Nephron progenitor cell (in vitro differentiated cells): ENCODE results near the gene RPL9.
A peak's percentile ranks its signal among the peaks of the same experiment; 100 is the strongest.

Experiments used
- DNase-seq: peaks from one replicate; pipeline ENCODE4 v3.0.0; 2021
- H3K27ac Mint-ChIP-seq: 2 replicates; pipeline ENCODE4 v1.8.0; 2021; ENCODE audit warnings: mild to moderate bottlenecking, moderate library complexity, mixed read lengths
- H3K27me3 Mint-ChIP-seq: 2 replicates; pipeline ENCODE4 v1.8.0; 2021; ENCODE audit warnings: mild to moderate bottlenecking, low read depth, mixed read lengths; ENCODE audit not compliant: poor library complexity
- H3K36me3 Mint-ChIP-seq: 2 replicates; pipeline ENCODE4 v1.8.0; 2021; ENCODE audit warnings: low read depth, mixed read lengths
- H3K4me1 Mint-ChIP-seq: 2 replicates; pipeline ENCODE4 v1.8.0; 2021; ENCODE audit warnings: mixed read lengths
- H3K4me3 Mint-ChIP-seq: 2 replicates; pipeline ENCODE4 v1.8.0; 2021; ENCODE audit warnings: mild to moderate bottlenecking, moderate library complexity, mixed read lengths
- H3K9me3 Mint-ChIP-seq: 2 replicates; pipeline ENCODE4 v1.8.0; 2021; ENCODE audit warnings: mild to moderate bottlenecking, moderate library complexity, mixed read lengths
- CTCF ChIP-seq: fragments of 200-600 bp; sonication (generic); IDR thresholded peaks from 2 replicates; pipeline ENCODE4 v1.5.0; 2021; ENCODE audit warnings: antibody characterized with exemption

RPL9 gene

GRCh38 chr4:39497909-39498726 is 39.4 kb upstream of the RPL9 start:
- Mint-ChIP-seq H3K4me1 (no peaks in the 10 kb centered on the region), H3K9me3 (no peaks in the 10 kb centered on the region), H3K4me3 (no peak overlapping the region), H3K27ac (peak overlapping the region; percentile 25), H3K27me3 (no peaks in the 10 kb centered on the region), H3K36me3 (peaks cover 44% of the 10 kb centered on the region)
- no peak for DNase-seq
- TF ChIP-seq CTCF, result no peak

GRCh38 chr4:39495446-39496213 is 36.9 kb upstream of the RPL9 start:
- Mint-ChIP-seq H3K27ac (no peak overlapping the region), H3K27me3 (peaks cover 6% of the 10 kb centered on the region), H3K9me3 (no peaks in the 10 kb centered on the region), H3K4me1 (no peaks in the 10 kb centered on the region), H3K36me3 (peaks cover 25% of the 10 kb centered on the region), H3K4me3 (no peak overlapping the region)
- no peak for DNase-seq
- no peak for TF ChIP-seq CTCF

GRCh38 chr4:39494354-39494753 is 35.6 kb upstream of the RPL9 start:
- no peak for TF ChIP-seq CTCF
- no peaks in the 10 kb centered on the region for H3K9me3 Mint-ChIP-seq
- peaks cover 6% of the 10 kb centered on the region for H3K27me3 Mint-ChIP-seq
- peaks cover 13% of the 10 kb centered on the region for H3K36me3 Mint-ChIP-seq
- DNase-seq, result no peak
- no peak overlapping the region for H3K27ac Mint-ChIP-seq
- H3K4me3 Mint-ChIP-seq, result no peak overlapping the region
- no peaks in the 10 kb centered on the region for H3K4me1 Mint-ChIP-seq

GRCh38 chr4:39490322-39490721 is 31.6 kb upstream of the RPL9 start:
- no peak for TF ChIP-seq CTCF
- H3K27ac Mint-ChIP-seq, result no peak overlapping the region
- no peak for DNase-seq
- no peaks in the 10 kb centered on the region for H3K36me3 Mint-ChIP-seq
- H3K9me3 Mint-ChIP-seq, result no peaks in the 10 kb centered on the region
- no peak overlapping the region for H3K4me3 Mint-ChIP-seq
- H3K4me1 Mint-ChIP-seq, result no peaks in the 10 kb centered on the region
- H3K27me3 Mint-ChIP-seq, result peaks cover 6% of the 10 kb centered on the region

GRCh38 chr4:39486221-39486804 is 27.6 kb upstream of the RPL9 start:
- Mint-ChIP-seq H3K9me3 (peaks cover 17% of the 10 kb centered on the region), H3K4me1 (no peaks in the 10 kb centered on the region), H3K4me3 (no peak overlapping the region), H3K27ac (no peak overlapping the region), H3K27me3 (no peaks in the 10 kb centered on the region), H3K36me3 (peaks cover 3% of the 10 kb centered on the region)
- DNase-seq, result no peak
- no peak for TF ChIP-seq CTCF
